Kidney capillary endothelial cell (primary cell): ENCODE data around the gene NCBP1.
"Not testable (repeated sequence)": the region's sequence is repeated elsewhere in the genome, so short reads cannot be mapped to it uniquely, and the experiment has no call there.

Experiments
- DNase-seq: peaks from one replicate; pipeline ENCODE4 v3.0.0-alpha.2; 2018; ENCODE audit warnings: low spot score

Gene NCBP1, protein sequence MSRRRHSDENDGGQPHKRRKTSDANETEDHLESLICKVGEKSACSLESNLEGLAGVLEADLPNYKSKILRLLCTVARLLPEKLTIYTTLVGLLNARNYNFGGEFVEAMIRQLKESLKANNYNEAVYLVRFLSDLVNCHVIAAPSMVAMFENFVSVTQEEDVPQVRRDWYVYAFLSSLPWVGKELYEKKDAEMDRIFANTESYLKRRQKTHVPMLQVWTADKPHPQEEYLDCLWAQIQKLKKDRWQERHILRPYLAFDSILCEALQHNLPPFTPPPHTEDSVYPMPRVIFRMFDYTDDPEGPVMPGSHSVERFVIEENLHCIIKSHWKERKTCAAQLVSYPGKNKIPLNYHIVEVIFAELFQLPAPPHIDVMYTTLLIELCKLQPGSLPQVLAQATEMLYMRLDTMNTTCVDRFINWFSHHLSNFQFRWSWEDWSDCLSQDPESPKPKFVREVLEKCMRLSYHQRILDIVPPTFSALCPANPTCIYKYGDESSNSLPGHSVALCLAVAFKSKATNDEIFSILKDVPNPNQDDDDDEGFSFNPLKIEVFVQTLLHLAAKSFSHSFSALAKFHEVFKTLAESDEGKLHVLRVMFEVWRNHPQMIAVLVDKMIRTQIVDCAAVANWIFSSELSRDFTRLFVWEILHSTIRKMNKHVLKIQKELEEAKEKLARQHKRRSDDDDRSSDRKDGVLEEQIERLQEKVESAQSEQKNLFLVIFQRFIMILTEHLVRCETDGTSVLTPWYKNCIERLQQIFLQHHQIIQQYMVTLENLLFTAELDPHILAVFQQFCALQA

DNA sequence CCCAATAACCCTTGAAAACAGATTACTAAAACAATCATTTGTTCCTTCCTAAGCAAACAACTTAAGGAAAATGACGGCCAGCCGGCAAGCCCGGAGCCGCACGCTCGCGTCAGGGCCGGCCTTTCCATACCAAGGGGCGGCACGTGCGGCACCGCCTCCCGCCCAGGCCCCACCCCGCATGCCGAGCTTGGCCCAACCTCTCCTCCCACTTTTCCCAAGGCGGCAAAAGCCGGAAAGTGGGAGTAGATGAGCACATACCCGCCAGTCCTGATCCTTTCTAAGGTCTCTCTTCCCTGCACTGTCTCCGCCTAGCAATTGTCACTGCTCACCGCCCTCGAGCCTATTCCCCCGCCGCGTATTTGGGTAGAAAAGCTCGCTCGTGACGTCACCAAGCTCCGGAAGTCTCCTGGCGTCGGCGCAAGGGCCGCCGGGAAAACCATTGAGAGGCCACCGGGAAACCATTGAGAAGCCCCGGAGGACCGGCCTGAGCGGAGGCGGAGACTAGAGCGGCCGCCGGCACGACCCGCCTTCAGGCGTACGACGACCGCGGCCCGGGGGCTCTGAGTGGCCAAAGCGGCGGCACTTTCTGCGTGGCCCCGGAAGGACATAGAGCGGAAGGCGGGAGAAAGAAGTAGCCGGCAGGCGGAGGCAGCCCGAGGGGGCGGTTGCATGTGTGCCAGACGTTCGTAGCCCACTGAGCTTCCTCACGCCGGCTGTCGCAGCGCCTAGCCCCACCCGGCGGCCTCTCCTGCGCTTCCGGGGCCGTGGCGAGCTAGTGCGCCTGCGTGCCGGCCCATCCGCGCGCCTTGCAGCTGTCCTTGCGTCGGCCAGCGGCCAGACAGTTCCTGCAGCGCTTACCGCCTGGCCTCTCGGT is at the start of gene NCBP1, which contains the start of gene TSTD2:
Gene NCBP1 (plus strand): TSS at position 837 of the 874 bp plus-strand sequence. CDS start 61 bp downstream, outside the sequence.
Gene TSTD2 (minus strand): TSS at position 384 of the 874 bp plus-strand sequence. CDS start 5,806 bp downstream, outside the sequence.
- DNase-seq, result peak; percentile 96

DNA sequence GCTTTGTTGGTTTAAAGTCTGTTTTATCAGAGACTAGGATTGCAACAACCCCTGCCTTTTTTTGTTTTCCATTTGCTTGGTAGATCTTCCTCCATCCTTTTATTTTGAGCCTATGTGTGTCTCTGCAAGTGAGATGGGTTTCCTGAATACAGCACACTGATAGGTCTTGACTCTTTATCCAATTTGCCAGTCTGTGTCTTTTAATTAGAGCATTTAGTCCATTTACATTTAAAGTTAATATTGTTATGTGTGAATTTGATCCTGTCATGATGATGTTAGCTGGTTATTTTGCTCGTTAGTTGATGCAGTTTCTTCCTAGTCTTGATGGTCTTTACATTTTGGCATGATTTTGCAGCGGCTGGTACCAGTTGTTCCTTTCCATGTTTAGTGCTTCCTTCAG is 48.8 kb upstream of the NCBP1 start:
- not testable (repeated sequence) for DNase-seq

DNA sequence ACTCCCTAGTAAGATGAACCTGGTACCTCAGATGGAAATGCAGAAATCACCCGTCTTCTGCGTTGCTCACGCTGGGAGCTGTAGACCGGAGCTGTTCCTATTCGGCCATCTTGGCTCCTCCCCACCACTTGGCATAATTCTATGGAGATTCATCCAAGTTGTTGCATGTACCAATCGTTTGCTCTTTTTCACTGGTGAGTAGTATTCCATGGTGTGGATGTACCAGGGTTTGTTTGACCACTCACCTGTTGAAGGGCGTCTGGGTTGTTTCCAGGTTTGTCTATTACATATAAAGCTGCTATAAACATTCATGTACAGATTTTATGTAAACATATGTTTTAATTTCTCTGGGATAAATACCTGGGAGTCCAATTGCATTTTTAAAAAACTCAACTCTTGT is 46.7 kb upstream of the NCBP1 start:
- DNase-seq, result not testable (repeated sequence)

DNA sequence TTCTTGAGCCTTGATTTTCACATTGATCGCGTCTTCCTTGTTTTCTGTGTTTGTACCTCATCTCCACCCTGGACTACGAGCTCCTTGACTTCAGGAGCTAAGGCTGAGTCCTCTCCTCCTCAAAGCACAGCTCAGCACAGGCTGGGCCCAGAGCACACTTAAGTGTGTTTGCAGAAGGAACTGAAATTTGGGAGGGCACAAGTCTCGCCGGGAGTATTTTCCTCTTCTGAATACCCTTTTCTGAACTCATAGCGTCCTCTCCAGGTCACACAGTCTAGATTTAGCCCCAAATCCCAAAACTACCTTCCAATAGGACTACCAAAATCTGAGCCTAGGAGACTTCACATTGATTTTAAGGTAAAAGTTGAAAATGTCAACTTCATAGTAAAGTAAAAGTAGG is 42.1 kb upstream of the NCBP1 start:
- no peak for DNase-seq

DNA sequence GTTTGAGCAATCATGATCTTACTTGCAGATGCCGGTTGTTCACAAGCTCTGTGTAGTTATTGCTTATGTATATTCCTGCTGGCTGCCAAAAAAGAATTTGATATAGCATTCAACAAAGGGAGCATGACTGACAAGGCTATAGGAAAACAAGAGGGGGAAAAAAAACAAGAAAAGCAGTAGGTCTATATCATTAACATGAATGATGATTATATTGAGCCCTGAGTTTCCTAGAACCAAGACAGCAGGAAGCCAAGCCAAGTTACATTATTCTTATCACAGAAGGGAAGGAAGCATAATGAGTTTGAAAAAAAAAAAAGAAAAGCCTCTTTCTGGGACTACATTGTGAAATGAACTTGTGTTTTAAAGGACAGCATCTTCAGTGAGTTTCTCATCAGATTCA is 41.5 kb upstream of the NCBP1 start:
- no peak for DNase-seq

DNA sequence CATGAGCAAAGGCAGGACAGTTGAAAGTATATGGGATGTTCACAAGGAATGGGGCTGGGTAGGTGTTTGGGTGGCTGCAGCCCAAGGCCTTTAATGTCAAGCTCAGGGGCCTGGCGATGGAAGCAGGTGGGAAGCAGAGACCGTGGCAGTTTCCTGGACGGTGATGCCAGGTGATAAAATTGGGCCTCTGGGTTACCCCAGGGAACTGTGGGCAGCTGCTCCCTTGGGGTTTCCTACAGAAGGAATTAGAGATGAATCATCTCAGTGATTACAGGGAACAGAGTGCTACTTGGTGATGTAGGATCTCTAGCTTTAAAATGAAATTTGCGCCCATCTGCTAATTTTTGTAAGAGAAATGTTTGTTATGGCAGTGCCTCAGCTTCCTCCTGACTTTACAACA is 39.7 kb upstream of the NCBP1 start:
- DNase-seq, result no peak

DNA sequence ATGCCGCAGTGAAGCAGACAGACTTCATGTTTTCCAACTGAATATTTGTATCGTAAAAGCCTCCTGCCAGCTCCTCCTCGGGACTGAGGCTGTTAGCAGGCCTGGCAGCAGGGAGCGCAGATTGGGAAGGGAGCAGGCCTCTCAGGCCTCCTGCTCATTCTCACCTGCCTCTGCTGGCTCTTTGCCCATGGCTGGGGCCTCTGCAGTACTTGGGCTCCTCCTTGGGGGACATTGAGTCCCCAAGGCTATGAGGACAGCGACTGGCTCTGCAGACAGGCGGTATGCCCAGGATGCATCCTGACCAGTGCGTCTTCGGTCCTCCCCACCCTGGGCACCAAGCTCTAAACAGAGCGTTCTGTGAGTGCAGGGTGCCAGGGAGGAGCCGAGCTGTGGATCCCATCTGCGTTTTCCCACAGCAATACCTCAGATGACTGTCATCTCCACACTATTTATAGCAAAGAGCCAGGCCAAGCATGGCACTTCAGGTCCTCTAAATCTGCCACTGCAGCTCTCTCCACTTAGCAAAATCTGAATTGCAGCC is 39.2 kb upstream of the NCBP1 start:
- DNase-seq, result no peak

DNA sequence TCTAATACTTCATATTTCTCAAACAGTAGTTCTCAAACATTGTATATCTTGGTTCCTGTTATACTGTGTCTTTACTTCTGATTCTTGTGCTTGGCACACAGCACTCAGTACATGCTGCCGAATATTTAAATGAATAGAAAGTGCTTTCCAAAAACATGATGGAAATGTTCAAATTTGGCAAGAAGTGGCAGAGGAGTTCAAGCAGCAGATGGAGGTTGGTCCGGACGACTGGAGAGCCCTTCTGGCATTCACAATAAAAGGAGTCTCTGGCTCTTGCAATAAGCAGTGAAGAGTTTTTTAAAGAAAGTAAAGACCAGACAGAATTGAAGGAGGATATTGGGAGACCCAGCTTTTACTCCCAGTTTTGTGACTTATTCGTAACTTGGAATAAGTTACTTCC is 36.7 kb upstream of the NCBP1 start:
- no peak for DNase-seq

DNA sequence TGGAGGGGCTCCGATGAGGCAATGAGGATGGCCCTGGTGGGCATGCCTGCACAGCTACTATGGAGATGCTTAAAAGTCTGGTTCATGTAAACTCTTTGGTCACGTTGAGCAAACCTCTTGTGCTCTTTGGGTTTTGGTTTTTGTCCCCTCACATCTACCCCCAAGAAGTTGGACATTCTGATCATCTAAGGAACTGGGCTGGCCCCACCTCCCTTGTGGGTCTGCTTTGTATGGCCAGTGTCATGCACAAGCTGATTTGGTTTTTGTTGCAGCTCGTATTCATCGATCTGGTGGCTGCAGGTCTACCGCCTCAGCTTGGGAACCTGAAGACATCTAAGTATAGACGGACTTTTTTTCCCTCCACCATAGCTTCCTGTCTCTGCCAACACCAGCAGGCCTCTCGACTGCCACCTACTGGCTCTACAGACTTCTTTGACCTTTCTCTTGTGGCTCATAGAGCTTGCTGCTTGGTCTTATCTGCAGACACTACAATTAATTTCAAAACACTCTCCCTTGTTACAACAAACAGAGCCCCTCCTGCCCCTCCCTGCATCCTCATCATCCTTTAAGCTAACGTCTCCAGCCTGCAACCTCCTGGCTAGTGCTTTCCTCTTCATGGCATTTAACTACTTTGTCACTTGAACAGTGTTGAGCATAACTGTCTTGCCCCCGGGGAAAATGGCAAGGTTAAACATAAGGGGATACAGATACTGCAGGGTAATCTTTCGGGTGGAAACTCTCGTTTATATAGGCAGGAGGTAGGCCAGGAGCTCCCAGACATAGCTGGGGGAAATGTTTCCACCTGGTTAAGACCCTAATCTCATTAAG is 34.9 kb upstream of the NCBP1 start:
- peak; percentile 72 for DNase-seq

DNA sequence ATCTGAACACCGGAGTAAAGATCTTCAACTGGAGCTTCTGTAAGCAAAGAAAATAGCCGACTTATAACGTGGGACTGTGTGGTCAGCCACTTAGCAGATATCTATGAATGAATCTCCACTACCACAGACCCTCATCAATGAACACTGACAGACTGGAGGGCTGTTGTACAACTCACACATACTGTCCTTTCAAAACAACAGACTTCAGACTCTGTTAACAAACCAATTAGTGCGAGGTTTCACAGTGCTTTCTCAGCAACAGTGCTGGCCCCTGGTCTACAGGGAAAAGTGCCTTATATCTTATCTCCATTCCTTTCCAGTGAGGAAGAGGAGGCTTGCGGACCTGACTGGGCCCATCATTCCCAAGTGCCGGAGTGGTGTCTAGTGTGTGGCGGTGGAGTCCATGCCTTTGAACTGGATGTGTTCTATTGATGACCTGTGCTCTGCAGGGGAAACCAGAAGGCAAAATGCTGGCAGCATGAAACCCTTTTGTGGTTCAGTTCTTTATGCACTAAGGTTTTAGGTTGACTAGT is 34.2 kb upstream of the NCBP1 start:
- DNase-seq, result no peak

DNA sequence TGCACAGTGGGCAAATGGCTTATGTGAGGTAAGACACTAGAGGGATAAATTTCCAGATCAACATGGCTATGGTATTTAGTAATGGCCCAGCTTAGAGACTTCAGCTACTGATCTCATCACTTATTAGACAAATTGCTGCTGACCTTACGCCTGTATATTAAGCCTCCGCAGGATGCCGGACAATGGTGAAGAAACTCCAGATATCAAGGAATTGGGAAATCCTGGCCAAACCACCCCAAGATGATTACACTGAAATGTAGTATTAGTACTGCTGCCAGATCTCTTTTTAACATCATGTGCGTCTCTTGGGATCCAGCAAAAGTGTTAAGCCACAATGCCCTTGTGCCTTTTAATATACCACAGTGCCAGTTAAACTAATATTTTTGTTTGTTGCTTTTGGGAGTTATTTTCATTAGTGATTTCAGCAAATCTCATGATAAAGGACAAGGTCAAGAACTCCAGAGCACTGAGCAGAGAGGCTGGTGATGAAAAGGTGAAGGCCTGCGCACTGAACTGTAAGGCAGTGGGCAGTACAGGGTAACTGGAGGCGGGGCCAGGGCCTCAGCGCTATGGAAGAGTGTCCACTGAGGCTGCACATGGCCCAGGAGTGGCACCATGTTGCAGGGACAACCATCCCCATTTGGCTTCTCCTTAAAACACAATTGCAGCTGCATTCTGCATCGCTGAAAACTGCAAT is 32.9 kb upstream of the NCBP1 start:
- DNase-seq, result no peak

DNA sequence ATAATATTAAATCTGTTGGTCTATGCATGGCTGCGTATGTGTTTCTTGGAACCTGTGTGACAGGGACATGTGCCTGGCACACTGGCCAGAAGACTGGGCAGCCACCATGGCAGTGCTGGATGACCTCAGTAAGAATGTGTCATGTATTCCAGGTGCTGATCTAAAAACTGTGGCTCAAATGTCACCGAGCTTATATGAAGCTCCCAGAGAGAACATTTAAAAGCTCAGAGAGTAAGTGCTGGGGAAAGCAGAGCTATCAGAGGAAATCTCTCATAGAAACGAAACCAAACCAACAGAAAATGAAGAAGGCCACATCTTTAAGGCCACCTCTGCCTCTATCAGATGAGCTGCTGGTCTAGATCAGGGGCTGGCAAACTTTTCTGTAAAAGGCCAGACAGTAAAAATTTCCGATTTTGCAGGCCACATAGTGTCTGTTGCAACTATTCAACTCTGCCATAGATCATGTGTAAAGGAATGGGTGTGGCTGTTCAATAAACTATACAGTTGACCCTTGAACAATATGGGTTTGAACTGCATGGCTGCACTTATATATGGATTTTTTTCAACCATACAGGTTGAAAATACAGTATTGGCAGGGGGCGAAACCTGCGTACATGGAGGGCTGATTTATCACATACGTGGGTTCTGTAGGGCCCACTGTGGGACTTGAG is 32.3 kb upstream of the NCBP1 start:
- no peak for DNase-seq

DNA sequence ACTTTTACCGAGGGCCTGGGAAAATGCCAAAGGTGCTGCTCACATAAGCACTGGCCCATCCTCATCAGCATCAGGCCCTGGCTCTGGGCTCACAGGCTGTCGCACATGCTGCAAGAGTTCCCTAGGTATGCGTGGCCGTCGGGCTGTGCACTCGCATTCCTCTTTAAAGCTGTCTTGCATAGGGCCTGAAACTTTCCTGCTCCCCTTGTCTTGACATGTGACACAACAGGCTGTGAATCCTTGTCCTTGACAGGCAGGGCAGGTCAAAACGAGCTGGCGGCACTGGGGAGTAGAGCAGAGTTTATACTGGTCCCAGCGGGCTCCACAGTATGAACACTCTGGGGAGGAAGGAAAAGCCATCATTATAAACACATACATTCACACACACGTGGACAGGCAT is 31.2 kb upstream of the NCBP1 start:
- no peak for DNase-seq

DNA sequence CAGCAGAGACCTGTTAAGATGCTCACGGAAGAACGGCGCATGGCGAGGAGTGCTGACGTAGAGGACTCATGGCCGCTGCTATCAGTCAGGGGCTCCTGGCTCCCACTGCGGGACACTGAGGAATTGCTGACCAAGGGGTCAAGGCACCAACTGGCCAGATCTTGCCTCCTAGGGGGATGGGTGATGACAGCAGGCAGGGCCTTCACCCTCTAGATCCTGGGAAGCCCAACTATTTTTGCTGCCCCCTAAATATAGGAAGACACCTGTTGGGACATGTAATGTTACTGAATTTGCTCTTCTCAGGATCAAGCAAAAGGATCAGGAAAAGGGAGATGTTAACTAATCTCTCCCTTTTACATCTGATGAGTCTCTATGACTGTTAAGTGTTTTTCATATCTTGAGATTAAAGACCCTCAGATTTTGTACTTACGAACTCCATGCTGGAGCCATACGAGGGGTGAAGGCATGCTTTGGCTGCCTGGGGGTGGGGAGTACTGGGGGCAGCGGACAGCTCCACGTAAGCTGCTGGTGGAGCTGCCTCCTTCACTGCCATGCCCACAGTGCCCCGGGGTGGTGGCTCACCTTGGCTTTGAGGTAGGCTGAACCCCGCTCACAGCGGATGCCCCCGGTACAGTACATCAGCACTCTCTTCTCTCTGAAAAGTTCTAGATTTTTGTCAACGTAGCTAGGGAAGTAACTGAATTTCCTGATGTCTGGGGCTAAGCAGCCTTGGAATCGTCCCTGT is 28.5 kb upstream of the NCBP1 start:
- DNase-seq, result no peak

DNA sequence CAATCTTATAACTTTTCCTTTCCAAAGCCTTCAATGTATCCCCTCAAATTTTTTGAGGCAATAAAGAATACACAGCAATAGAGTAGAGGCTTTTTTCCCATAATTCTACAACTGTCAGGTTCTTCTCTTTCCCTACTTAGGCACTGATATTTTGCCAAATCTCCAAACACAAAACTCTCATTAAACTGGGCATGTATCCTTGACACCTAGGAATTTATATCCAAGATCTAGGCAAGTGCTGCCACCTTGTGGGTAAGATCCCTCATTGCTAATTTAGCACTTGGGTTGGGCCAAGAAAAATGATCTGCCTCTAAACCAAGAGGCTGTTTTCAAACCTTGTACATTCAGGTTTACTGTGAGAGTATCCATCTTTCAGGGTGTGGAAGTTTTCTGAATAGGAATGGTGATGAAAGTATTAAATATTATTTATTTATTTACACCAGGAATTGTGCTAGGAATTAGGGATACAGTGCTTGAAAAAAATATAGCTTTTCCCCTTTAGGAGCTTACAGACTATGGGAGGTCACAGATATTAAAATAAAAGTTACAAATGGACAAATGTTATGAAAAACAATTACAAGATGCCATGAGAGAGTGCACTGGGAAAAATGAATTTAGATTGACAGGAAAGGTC is 18.1 kb upstream of the NCBP1 start:
- DNase-seq, result peak; percentile 65

DNA sequence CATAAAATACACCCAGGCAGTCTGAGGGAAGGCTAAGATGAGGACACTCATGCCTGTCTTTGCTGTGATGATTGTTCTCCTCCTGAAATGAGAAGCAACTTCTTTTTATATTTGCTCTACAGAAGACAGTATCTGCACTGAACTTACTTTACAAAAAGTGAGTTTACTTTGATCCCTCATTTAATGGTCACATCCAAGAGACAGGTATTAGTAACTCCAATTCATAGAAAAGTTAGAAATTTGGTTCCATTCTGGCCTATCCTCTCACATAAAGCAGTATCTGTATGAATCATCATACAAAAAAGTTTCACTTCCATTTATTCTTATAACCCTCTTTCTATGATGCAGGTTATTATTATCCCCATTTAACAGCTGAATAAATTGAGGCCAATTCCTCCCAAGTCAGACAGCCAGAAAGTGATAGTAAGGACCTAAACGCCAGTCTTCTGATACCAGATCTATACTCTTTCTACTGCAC is 15.6 kb upstream of the NCBP1 start:
- no peak for DNase-seq

DNA sequence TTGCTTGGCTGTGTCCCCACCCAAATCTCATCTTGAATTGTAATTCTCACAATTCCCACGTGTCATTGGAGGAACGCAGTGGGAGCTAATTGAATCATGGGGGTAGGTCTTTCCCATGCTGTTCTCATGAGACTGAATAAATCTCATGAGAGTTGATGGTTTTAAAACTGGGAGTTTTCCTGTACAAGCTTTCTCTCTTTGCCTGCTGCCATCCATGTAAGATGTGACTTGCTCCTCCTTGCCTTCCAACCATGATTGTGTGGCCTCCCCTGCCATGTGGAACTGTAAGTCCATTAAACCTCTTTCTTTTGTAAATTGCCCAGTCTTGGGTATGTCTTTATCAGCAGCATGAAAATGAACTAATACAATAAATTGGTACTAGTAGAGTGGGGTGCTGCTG is 13.6 kb upstream of the NCBP1 start:
- DNase-seq, result not testable (repeated sequence)

DNA sequence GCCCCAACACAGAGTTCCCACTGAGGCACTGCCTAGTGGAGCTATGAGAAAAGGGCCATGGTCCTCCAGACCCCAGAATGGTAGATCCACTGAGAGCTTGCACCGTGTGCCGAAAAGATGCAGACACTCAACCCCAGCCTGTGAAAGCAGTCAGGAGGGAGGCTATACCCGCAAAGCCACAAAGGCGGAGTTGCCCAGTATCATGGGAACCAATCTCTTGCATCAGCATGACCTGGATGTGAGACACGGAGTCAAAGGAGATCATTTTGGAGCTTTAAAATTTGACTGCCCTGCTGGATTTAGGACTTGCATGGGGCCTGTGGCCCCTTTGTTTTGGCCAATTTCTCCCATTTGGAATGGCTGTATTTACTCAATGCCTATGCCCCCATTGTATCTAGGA is 11.1 kb upstream of the NCBP1 start:
- not testable (repeated sequence) for DNase-seq
